Measurements from ENCODE around the gene RNF31.
A peak's percentile ranks its signal among the peaks of the same experiment; 100 is the strongest.

The RNF31 gene

GRCh38 chr14:24186831-24187538 lies 39.7 kb downstream of the RNF31 start:
- H3K4me3 ChIP-seq (ENCODE audit: low read depth, low read length): no peak overlapping the region
- no peak for TF ChIP-seq CTCF (IDR thresholded peaks at IDR 0.05; ENCODE audit: low read depth, low read length)

- TF ChIP-seq CTCF (IDR thresholded peaks at IDR 0.05; ENCODE audit: low read depth, low read length): no peak
- H3K4me3 ChIP-seq (ENCODE audit: low read depth, low read length): peak overlapping the region; percentile 78
Measured at GRCh38 chr14:24187539-24187915, 40.2 kb downstream of the RNF31 start.

- H3K4me3 ChIP-seq (ENCODE audit: low read depth, low read length): peak within 1 kb of the TSS; percentile 78
- TF ChIP-seq CTCF (IDR thresholded peaks at IDR 0.05; ENCODE audit: low read depth, low read length): no peak
Measured at GRCh38 chr14:24188251-24189058, 41.2 kb downstream of the RNF31 start, which contains the start of gene IPO4. Gene IPO4 (minus strand): TSS chr14:24188816. CDS start chr14:24188787, 29 bp downstream.

- TF ChIP-seq CTCF (IDR thresholded peaks at IDR 0.05; ENCODE audit: low read depth, low read length): no peak
- no peak overlapping the region; the same call in 1 of the 2 replicates for H3K4me3 ChIP-seq (ENCODE audit: low read depth, low read length)
Measured at GRCh38 chr14:24189059-24189375, 41.7 kb downstream of the RNF31 start.

- H3K4me3 ChIP-seq (ENCODE audit: low read depth, low read length): no peak overlapping the region
- TF ChIP-seq CTCF (IDR thresholded peaks at IDR 0.05; ENCODE audit: low read depth, low read length): no peak
Measured at GRCh38 chr14:24189460-24189859, 42.2 kb downstream of the RNF31 start.

GRCh38 chr14:24190416-24190815 lies 43.1 kb downstream of the RNF31 start:
- TF ChIP-seq CTCF (IDR thresholded peaks at IDR 0.05; ENCODE audit: low read depth, low read length): no peak
- no peak overlapping the region for H3K4me3 ChIP-seq (ENCODE audit: low read depth, low read length)

GRCh38 chr14:24192933-24193332 lies 45.6 kb downstream of the RNF31 start:
- no peak for TF ChIP-seq CTCF (IDR thresholded peaks at IDR 0.05; ENCODE audit: low read depth, low read length)
- no peak overlapping the region for H3K4me3 ChIP-seq (ENCODE audit: low read depth, low read length)
